Stimulated activated CD4-positive, alpha-beta T cell treated with anti-CD3 and anti-CD28 coated beads, Interleukin-15, amount 100 ng/mL, for 24 hours (primary cell): ENCODE data around the gene OR52K1.
"Not testable (repeated sequence)": the region's sequence is repeated elsewhere in the genome, so short reads cannot be mapped to it uniquely, and the experiment has no call there.

Source experiments
- DNase-seq: peaks from one replicate; pipeline ENCODE4 v3.0.0-alpha.2; 2020

OR52K1 gene

DNA sequence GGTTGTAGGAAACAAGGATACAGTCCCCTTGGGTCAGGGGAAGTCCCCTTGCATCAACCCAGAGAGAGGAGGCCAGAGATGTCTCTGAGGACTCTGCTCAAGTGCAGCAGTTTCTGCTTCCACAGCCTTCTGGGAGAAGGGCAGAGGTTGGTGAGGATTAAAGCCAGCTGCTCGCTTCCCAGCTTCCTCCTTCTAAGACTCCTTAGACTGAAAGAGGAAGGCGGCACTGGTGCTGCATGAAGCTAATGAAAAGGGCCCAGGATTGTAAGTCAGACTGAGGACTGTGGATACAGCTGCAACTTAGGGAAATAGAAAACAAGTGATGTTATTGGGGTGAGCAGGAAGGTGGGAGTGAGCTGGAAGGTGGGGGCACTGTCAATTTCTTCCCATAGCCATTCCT, at the start of gene OR52K1:
Gene OR52K1, plus strand, starts transcription at position 202 of the 400 bp plus-strand sequence. CDS start 6,255 bp downstream, outside the sequence.
- DNase-seq: no peak

DNA sequence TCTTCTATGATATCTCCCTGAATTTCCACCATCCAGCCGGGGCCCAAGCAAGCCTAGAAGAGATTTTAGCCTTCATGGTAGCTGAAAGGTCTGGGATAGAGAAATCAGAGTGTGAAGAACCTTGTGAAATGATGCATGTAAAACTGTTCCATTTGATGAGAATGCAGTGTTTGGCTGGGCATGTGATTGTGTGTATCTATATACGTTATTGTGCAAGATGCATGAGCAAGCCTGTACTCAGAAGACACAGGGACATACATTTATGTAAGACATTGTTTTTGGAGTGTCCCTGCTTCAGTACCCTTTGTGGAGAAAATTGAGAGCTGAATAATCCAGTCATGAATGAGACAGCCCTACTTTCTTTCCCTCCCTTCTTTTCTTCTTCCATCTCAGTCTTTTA, 48.6 kb upstream of the OR52K1 start:
- no peak for DNase-seq

DNA sequence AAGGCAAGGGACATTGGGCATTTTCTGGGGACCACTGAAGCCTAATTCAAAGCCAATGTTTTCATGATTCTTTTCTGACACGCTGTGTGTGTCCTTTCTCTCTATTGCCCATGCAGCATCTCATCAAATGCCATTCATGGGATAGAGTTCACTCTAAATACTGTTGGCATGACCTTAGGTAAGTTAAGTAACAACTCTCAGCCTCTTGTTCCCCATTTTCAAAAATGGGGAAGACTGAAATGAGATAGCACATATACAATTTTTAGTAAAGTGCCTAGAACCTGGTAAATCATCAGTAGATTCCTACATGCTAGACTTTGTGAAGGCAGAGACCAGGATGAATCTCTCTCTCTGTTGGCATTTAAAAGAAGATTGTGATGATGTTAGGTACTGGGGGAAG, 46.0 kb upstream of the OR52K1 start:
- DNase-seq: no peak

DNA sequence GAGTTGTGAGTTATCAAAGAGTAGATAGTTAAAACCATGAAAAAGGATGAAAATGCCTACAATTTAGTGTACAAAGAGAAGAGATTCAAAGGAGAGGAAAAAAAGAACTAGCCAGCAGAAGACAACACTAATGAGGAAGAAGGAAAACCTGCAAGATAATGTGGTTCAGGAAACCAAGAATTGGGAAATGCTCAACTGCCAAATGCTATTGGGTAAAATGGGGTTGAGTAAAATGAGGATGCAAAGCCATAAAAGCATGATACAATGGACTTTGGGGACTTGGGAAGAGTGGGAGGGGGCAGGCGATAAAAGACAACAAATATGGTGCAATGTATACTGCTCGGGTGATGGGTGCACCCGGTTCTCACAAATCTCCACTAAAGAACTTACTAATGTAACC, 40.9 kb upstream of the OR52K1 start:
- no peak for DNase-seq

DNA sequence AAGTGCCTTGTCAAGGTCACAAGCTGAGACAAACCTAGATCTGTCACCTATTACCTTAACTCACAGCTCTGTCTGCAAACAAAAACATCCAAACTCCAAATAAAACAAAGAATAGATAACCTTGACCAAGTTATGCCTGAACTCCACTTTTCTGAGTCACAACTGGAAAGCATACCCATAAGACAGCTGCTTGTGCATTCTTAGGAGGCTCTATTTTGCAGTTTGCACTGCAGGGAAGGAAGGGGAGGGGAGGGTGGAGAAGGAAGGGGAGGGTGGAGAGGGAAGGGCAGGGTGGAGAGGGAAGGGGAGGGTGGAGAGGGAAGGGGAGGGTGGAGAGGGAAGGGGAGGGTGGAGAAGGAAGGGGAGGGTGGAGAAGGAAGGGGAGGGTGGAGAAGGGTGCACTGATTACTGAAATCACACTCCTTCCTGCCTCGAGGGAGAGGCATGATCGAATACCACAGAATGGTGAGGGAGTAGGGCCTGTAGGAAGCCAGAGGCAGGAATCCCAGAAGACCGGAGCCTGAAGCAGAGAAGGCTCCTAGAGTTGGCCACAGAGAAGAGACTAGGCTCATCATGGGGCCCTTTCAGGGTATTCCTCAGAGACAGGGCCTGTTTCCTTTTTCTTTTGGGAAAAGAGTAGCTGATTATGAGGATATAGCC, 39.1 kb upstream of the OR52K1 start:
- no peak for DNase-seq

DNA sequence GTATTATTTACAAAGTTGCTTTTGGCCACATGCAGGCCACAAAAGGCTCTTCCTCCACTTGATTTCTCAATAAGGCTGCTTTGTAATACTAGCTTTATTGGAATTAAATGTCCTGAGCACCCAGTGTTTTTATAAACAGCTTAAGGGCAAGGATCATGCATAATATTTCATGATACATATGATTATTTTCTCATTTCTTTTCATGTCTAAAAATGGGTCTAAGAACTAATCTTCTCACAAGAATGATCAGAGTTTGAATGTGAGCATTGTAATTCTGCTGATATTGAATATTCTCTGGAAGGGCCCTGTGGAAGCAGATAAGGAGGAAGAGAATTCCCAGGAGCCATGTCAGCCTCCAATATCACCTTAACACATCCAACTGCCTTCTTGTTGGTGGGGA, 33.5 kb upstream of the OR52K1 start, which contains the start of gene OR52K2:
Gene OR52K2, plus strand, starts transcription at position 301 of the 400 bp plus-strand sequence. Its CDS starts 45 bp downstream, at position 346.
- no peak for DNase-seq

DNA sequence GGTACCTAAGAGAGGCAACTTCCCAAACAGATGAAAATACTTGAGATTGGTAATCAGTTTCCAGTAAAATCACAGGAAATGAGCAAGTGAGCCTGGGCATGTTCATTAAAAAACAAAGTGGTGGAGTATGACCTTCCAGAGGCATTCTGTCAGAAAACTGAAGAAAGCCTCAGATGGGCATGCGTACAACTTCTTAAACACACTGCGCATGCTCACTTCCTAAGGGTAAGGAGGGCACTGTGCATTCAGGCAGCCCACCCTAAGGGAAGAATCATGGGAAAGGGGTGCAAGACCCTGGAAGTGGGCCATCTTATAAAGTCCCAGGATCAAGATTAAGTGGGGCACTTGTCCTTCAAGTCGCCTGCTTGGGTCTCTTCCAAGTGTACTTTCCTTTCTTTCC, 29.3 kb upstream of the OR52K1 start:
- no peak for DNase-seq

DNA sequence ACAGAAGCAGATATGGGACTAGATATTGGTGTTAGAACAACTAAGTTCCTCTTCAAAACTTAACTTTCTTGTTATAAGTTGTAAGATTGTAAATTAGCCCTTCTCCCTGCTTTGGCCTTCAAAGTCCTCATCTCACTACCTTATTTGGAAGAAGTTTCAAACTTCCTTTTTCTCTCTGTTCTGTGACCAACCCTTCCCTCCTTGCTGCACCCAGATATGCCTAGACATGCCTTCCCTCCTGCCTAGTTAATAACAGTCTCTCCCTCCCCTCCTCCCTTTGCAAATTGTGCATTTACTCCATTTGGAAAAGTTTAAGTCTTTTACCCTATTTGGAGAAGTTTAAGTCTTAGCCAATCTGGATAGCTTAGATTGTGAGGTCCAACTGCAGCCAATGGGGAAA, 28.4 kb upstream of the OR52K1 start:
- DNase-seq: no peak

DNA sequence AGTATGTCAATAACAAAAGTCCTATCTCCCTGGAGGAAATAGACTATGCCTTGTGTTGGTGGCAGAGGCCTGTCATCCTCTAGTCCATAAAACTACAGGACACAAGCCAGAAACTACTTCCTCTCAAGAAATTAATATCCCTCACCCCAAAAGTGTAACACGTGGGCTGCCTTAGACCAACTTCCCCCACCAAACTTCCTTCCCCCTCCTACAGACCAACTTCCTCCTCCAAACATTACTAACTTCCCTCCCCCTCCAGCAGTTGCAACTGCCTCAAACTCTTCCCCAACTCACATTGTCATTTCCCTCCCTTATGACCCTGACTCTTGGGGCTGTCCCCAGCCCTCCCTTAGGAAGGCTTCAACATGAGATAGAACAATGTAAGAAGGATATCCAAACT, 27.0 kb upstream of the OR52K1 start:
- no peak for DNase-seq

DNA sequence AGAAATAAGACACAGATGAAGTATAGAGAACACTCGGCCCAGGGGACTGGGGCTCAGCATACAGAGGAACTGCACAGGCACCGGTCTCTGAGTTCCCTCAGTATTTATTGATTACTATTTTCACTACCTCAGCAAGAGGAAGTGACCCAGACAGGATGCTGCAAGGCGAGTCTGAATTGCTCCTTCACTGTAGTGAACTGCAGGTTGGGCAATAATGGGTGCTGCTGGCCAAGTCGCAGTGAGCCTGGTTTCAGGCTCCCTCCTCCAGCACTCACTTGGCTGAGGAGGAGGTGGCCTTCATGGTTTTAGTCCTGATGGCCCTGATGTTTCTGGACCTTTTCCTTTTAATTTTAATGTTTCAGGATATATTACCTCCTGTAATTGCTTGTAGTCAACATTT, 22.9 kb upstream of the OR52K1 start:
- DNase-seq: no peak

DNA sequence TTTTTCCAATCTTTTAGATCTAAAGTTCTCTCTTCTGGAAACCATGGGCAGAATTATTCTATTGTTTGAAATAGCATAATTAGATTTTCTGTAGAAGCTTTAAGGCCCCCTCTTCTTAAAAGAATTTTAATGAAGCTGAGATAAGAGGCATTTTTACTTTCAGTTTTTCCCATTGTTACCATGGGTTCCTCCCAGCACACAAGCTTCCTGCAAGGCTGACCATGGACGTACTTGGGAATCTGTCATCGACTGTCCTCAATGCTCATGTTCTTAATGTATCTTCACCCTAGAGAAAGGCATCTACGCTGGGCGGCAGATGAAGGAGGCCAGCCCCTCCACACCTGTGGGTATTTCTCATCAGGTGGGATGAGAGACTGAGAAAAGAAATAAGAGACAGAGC, 22.3 kb upstream of the OR52K1 start:
- no peak for DNase-seq

DNA sequence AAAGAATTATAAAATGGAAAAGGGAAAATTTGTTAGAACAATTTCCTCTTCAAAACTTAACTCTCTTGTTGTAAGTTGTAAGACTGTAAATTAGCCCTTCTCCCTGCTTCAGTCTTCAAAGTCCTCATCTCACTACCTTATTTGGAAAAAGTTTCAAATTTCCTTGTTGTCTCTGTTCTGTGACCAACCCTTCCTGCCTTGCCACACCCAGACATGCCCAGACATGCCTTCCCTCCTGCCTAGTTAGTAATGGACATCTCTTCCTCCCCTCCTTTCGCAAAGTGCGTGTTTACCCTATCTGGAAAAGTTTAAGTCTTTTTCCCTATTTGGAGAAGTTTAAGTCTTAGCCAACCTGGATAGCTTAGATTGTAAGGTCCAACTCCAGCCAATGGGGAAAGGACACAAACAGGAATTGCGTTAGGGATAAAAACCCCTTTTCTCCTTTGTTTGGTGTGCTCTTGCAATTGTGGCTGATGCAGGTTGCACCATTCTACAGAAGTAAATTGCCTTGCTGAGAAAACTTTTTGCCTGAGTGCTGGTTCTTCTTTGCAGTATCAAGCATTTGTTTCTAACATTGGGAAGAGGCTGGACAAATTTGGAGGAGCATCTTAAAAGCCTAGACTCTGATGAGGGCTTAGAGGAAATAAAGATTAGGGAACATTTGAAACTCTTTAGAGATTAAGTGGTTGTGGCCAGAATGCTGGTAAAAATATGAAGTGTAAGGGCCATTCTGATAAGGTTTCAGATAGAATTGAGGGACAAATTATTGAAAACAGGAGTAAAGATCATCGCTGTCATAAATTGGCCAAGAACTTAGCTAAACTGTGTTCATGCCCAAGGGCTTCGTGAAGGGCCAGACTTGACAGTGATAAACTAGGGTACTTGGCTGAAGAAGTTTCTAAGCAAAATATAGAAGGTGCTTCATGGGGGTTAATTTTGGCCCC, 18.0 kb upstream of the OR52K1 start:
- DNase-seq: no peak

DNA sequence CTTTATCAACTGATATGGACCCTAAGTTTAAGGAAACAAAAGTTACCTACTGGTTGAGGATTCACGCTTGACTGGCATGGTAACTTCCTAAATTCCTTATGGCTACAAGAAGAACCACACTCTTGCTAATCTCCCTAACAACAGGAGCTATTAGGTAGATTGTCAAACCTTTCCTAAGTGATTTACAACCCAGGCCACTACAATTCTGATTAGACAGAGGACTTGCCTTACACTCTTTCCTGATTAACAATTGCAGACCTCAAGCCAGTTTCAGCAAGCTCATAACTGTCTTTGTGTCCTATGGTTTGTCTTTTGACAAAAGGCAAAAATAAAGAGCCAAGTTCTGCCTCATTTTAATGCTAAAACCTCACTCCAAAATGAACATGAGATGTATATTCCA, 17.0 kb upstream of the OR52K1 start:
- DNase-seq: no peak

DNA sequence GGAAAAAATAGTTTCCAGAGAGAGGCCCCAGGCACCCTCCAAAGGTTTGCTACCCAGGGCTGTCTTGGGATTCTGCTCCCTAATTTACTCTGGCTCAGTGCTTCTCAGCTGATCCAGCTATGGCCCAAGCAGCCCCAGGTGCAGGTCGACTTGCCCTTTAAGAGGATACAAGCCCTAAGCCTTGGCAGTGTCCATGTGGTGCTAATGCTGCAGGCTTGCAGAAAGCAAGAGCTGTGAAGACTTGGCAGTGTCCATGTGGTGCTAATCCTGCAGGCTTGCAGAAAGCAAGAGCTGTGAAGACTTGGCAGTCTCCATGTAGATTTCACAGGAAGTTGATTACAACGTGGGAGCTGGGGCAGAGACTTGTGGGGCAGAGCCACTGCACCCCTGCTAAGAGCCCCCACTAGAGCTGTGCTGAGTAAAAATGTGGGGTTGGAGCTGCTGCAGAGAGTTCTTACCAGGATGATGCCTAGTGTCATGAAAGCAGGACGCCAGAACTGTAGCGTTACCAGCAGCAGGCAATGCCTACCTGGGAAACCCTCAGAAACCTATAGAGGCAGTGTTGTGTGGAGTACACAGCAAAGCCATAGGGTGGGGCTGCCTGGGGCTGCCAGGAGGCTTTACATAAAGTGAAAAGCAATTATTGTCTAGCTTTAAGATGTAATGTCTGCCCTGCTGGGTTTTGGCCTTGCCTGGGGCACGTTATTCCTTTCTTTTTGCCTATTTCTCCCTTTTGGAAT, 16.1 kb upstream of the OR52K1 start:
- DNase-seq: no peak

DNA sequence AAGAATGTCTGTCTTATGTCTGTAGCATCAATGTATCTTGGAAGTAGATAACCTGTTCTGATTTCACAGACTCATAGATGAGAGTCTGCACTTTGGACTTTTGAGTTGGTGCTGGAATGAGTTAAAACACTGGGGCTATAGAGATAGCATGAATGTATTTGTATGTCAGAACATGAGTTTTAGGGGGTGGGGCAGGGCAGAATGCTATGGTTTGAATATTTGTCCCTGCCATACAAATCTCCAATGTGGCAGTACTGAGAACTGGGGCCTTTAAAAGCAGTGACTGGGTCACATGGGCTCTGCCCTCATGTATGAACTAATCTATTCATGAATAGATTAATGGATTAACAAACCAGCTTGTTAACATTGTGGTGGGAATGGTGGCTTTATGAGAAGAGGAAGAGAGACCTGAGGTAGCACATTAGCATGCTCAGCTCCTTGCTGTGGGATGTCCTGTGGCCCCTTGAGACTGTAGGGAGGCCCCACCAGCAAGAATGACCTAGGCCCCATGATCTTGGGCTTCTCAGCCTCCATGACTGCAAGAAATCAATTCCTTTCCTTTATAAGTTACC, 15.5 kb upstream of the OR52K1 start:
- no peak for DNase-seq

DNA sequence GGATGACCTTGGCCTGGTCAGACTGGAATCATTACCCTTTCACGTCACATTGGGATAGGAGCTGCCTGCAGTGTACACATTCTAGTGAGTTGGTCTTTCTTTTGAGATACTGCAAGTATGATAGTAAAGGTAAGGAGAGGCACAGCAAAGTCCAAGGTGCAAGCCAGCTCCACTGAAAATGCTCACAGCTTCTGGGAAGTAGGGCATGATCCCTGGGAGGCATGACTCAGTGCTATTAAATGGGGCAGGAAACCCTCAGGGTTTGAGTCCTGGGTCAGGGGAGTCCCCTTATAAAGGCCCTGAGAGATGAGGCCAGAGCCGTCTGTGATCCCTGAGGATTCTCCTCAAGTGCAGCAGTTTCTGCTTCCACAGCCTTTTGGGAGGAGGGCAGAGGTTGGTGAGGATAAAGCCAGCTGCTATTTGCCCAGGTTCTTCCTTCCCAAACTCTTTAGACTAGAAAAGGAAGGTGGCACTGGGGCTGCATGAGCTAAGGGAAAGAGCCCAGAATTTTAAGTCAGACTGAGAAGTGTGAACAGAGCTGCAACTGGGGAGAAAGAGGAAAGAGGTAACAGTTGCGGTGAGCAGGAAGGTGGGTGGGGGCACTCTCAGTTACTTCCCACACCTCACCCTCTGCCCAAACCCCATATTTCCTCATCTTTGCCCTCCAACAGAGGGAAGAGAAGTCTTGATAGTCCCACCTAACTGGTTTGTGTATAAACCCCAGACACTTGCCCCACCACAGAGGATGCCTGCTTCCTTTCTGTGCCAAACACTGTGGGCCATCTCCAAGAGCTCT, 14.4 kb upstream of the OR52K1 start:
- no peak for DNase-seq

DNA sequence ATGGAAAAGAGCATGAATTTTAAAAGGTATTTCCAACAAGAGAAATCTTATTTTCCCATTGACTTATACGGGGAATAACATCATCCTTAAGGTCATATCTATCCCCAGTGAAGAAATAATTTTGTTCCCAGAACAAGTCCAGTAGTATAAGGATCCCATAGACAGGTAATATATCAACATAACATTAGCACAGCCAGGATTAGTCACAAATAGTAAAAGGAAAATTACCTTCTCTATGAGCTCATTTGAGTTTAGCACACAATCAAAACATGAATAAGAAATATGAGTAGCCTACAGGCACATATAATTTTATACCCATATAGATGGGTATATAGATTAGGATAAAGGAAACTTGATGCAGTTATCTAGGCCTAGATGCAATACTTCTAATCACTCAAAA, 2.8 kb upstream of the OR52K1 start:
- no peak for DNase-seq

DNA sequence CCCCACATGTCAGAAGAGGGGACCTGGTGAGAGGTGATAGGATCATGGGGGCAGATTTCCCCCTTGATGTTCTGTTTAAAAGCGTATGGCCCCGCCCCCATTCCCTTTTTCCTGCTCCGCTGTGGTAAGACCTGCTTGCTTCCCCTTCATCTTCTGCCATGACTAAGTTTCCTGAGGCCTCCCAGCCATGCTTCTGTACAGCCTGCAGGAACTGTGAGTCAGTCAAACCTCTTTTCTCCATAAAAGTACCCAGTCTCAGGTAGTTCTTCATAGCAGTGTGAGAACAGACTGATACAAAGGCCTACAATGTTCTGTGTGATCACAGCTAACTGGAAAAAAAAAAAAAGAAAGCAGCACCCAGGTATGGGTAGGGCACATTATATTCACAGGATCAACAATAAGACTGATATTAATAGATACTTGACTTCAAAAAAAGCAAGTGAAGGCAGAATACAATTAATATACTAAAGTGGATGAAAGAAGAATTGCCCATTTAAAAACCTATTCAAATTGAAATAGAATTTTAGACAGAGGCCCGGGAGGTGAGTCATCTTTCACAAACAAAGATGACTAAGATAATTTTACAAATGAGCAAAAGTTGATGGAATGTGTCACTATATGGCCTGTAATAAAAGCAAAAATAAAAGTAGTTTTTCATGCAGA, 1.7 kb upstream of the OR52K1 start:
- peak; percentile 26 for DNase-seq

DNA sequence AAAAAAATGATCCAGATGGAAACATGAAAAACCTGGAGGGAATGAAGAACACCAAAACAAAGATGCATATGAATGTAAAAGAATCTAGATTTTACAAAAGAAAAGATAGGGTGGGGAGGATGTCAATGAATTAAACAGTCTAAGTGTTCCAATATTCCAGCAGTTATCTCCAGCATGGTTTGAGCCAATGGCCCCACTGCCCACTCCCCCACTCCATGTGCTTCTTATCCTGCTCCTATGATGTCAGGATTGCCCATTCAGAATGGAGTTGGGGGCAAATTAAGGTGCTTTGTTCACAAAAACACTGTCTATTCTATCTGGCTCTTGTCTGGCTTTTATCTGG, 1.2 kb upstream of the OR52K1 start:
- DNase-seq: no peak

DNA sequence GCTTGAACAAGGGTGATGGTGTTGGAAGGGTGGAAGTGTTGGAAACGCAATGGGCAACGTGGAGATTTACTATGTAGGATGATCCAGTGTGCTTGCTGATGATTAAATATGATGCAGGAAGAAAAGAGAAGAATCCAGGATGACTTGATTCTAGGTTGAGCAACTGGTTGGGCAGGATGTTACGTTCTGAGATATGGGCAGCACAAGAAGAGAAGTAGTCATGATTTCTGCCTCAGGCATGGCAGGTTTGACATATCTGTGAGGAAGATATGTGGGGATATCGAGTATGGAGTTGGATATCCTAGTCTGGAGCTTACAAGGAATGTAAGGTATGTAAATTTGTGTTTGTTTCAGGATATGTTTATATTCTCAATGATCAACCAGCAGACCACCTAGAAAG, 1.9 kb downstream of the OR52K1 start:
- DNase-seq: no peak

DNA sequence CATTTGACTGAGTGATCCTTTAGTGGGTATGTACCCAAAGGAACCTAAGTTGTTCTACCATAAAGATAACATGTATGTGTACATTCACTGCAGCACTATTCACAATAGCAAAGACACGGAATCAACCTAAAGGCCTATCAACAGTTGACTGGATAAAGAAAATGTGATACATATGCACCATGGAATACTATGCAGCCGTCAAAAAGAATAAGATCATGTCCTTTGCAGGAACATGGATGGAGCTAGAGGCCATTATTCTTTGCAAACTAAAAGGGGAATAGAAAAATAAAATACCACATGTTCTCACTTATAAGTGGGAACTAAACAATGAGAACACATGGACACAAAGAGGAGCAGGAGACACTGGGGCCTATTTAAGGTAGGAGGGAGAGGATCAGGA, 9.0 kb downstream of the OR52K1 start:
- DNase-seq: not testable (repeated sequence)
